A549 (cell line): ENCODE results near the gene STAMBPL1. TPM values are rescaled to one million over a fixed set of nuclear protein-coding genes. Genes with fewer than 3 reads are reported as not detected.

Experiments
- CBX8 ChIP-seq: fragments of 200-600 bp; sonication (generic); IDR thresholded peaks from 2 replicates; pipeline ENCODE4 v1.6.1; 2016
- CHD4 ChIP-seq: fragments of 200-600 bp; sonication (generic); IDR thresholded peaks from 2 replicates; pipeline ENCODE4 v1.6.1; 2016; ENCODE audit warnings: antibody characterized with exemption, mild to moderate bottlenecking, borderline replicate concordance
- ESRRA ChIP-seq: fragments of 150-350 bp; IDR thresholded peaks from 2 replicates; pipeline ENCODE4 v1.6.1; 2014; ENCODE audit warnings: mild to moderate bottlenecking, low read length, borderline replicate concordance
- FOXS1 ChIP-seq: fragments of 250-450 bp; sonication (Bioruptor Pico); IDR thresholded peaks from 2 replicates; pipeline ENCODE4 v1.5.0; 2020; ENCODE audit warnings: mild to moderate bottlenecking, moderate library complexity
- HEYL ChIP-seq: fragments of 250-450 bp; sonication (Bioruptor Pico); IDR thresholded peaks from 2 replicates; pipeline ENCODE4 v1.8.0; 2021; ENCODE audit warnings: mild to moderate bottlenecking, moderate library complexity
- HOXB5 ChIP-seq: fragments of 250-450 bp; sonication (Bioruptor Pico); IDR thresholded peaks from 2 replicates; pipeline ENCODE4 v1.5.0; 2020; ENCODE audit warnings: mild to moderate bottlenecking, moderate library complexity
- JUN ChIP-seq, 2 experiments: fragments of >200 bp; sonication (Bioruptor Twin); formaldehyde crosslinking; IDR thresholded peaks; 2 replicates in 1 of 2; 3 replicates in 1 of 2; pipeline ENCODE4 v1.6.1; 2016 to 2017
- JUNB ChIP-seq: fragments of >200 bp; sonication (Bioruptor Twin); formaldehyde crosslinking; IDR thresholded peaks from 2 replicates; pipeline ENCODE4 v1.6.1; 2016
- KDM1A ChIP-seq: fragments of 200-600 bp; sonication (generic); IDR thresholded peaks from 2 replicates; pipeline ENCODE4 v1.6.1; 2016; ENCODE audit warnings: low read depth, mild to moderate bottlenecking
- KDM5A ChIP-seq: fragments of 200-600 bp; sonication (generic); IDR thresholded peaks from 2 replicates; pipeline ENCODE4 v1.6.1; 2016; ENCODE audit warnings: antibody characterized with exemption, mild to moderate bottlenecking
- MAFK ChIP-seq: fragments of 450-650 bp; IDR thresholded peaks from 2 replicates; pipeline ENCODE4 v1.6.1; 2014; ENCODE audit not compliant: partially characterized antibody
- MAZ ChIP-seq: fragments of 150-350 bp; IDR thresholded peaks from 2 replicates; pipeline ENCODE4 v1.6.1; 2014; ENCODE audit warnings: antibody characterized with exemption, low read depth, low read length, borderline replicate concordance
- MYC ChIP-seq: IDR thresholded peaks from 2 replicates; pipeline ENCODE4 v1.6.1; 2012; ENCODE audit warnings: mild to moderate bottlenecking, inconsistent platforms, low read length, improper control_type of control experiment, borderline replicate concordance
- NFE2L2 ChIP-seq: fragments of 150-350 bp; conservative IDR thresholded peaks from 2 replicates; pipeline ENCODE4 v1.6.1; 2014; ENCODE audit warnings: low read length
- NPAS2 ChIP-seq: fragments of 250-450 bp; sonication (Bioruptor Pico); IDR thresholded peaks from 2 replicates; pipeline ENCODE4 v1.8.0; 2022; ENCODE audit warnings: mild to moderate bottlenecking, moderate library complexity, borderline replicate concordance
- NR3C1 ChIP-seq: fragments of >200 bp; sonication (Bioruptor Twin); formaldehyde crosslinking; IDR thresholded peaks from 3 replicates; pipeline ENCODE4 v1.6.1; 2017
- POLR2A ChIP-seq: IDR thresholded peaks from 2 replicates; pipeline ENCODE4 v1.6.1; 2012; ENCODE audit warnings: mild to moderate bottlenecking, low read length
- POLR2AphosphoS2 ChIP-seq: conservative IDR thresholded peaks from 2 replicates; pipeline ENCODE4 v1.6.1; 2012; ENCODE audit warnings: low read length, improper control_type of control experiment, inconsistent platforms
- RAD21 ChIP-seq, 2 experiments: fragments of >200 bp in 1 of 2; sonication (Bioruptor Twin) in 1 of 2; formaldehyde crosslinking in 1 of 2; IDR thresholded peaks in 1 of 2; conservative IDR thresholded peaks in 1 of 2; 2 replicates in 1 of 2; 3 replicates in 1 of 2; pipeline ENCODE4 v1.6.1; 2012 to 2018; ENCODE audit warnings: inconsistent platforms in 1 of 2
- RCOR1 ChIP-seq: fragments of 150-350 bp; IDR thresholded peaks from 2 replicates; pipeline ENCODE4 v1.6.1; 2014; ENCODE audit warnings: antibody characterized with exemption, low read length, low read depth
- SMC3 ChIP-seq: fragments of >200 bp; sonication (Bioruptor Twin); formaldehyde crosslinking; IDR thresholded peaks from 3 replicates; pipeline ENCODE4 v1.6.1; 2018; ENCODE audit warnings: inconsistent platforms
- TP53 ChIP-seq: fragments of 250-450 bp; sonication (Bioruptor Pico); IDR thresholded peaks from 2 replicates; pipeline ENCODE4 v1.5.0; 2021; ENCODE audit warnings: mild to moderate bottlenecking, moderate library complexity
- ZC3H11A ChIP-seq: fragments of 450-650 bp; IDR thresholded peaks from 2 replicates; pipeline ENCODE4 v1.6.1; 2014; ENCODE audit warnings: antibody characterized with exemption, mild to moderate bottlenecking
- ZNF302 ChIP-seq: fragments of 250-450 bp; sonication (Bioruptor Pico); IDR thresholded peaks from 2 replicates; pipeline ENCODE4 v1.9.0; 2021; ENCODE audit warnings: inconsistent platforms, mild to moderate bottlenecking, moderate library complexity
- ZSCAN20 ChIP-seq: fragments of 250-450 bp; sonication (Bioruptor Pico); IDR thresholded peaks from 2 replicates; pipeline ENCODE4 v1.8.0; 2022; ENCODE audit warnings: mild to moderate bottlenecking, moderate library complexity
- polyA plus RNA-seq, 4 experiments: library from polyadenylated mRNA; depleted of rRNA in 3 of 4; stranded (reverse); fragments of >200 nt; fragmentation: RNase III in 1 of 4; extraction: RNeasy Plus Mini Kit Qiagen cat#74134 plus additional on column Dnase treatment in 1 of 4; gene quantifications; 2 replicates in 3 of 4; 3 replicates in 1 of 4; pipeline ENCODE4 v1.2.3, GENCODE V29; 2011 to 2017
- TF ChIP-seq, protein P1 (sequence below): fragments of 250-450 bp; sonication (Bioruptor Pico); IDR thresholded peaks from 2 replicates; pipeline ENCODE4 v1.5.0; 2021; ENCODE audit warnings: mild to moderate bottlenecking, moderate library complexity, borderline replicate concordance
- TF ChIP-seq, protein P2 (sequence below): fragments of 450-650 bp; IDR thresholded peaks from 2 replicates; pipeline ENCODE4 v1.6.1; 2014; ENCODE audit warnings: antibody characterized with exemption
- TF ChIP-seq, protein P3 (sequence below): fragments of >200 bp; sonication (Bioruptor Twin); formaldehyde crosslinking; IDR thresholded peaks from 2 replicates; pipeline ENCODE4 v1.6.1; 2016
- TF ChIP-seq, protein P4 (sequence below): fragments of 200-600 bp; sonication (generic); IDR thresholded peaks from 2 replicates; pipeline ENCODE4 v1.6.1; 2016; ENCODE audit warnings: antibody characterized with exemption, mild to moderate bottlenecking, moderate library complexity
- TF ChIP-seq, protein P5 (sequence below): fragments of 150-350 bp; IDR thresholded peaks from 2 replicates; pipeline ENCODE4 v1.6.1; 2014; ENCODE audit warnings: low read depth, mild to moderate bottlenecking, low read length
- TF ChIP-seq, protein P6 (sequence below): IDR thresholded peaks from 2 replicates; pipeline ENCODE4 v1.6.1; 2012
- TF ChIP-seq, protein P7 (sequence below): IDR thresholded peaks from 2 replicates; pipeline ENCODE4 v1.6.1; 2012; ENCODE audit warnings: low read depth, borderline replicate concordance

STAMBPL1 gene
- polyA plus RNA-seq, 2 of the 4 experiments (the other 2 are of a cell fraction): 29.0 to 32.1 TPM

DNA sequence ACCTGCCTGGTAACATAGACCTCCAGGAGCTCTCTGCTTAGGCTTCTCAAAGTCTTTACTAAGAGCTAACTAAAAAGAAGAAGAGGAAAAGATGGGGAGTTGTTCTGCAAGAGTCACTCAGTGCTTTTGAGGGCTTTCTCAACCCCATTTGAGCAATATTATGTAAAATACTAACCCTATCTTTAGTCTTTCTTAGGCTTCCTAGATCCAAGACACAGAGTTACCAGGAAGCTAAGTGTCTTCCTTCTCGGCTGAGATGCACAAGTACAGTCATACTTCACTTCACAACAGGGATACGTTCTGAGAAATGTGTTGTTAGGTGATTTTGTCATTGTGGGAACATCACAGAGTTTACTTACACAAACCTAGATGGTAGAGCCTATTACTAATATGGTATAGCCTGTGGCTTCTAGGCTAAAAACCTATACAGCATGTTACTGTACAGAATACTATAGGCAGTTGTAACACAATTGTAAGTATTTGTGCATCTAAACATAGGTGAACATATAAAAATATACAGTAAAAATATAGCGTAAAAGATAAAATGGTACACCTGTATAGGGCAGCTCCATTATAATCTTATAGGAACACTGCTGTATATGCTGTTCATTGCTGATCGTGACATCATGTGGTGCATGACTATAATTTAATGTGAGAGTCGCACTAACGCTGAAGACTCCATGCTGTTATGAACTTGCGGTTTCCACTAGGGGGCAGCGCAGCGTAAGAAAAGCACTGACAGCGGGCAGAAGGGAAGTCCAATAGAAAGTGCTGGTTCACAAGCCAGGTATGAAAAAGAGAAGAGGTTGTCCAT, 44.7 kb upstream of the STAMBPL1 start (continued):
- no peak for TF ChIP-seq CBX8
- TF ChIP-seq MAFK: no peak
- no peak for TF ChIP-seq ZNF302 (CRISPR knock-in tag)
- no peak for TF ChIP-seq HEYL
- TF ChIP-seq MYC: peak; percentile 76; the same call in 1 of the 2 replicates
- no peak for TF ChIP-seq FOXS1 (CRISPR knock-in tag)
- TF ChIP-seq NR3C1: no peak
- TF ChIP-seq SMC3: peak; percentile 97
- TF ChIP-seq JUN (IDR thresholded peaks at IDR 0.05): no peak
- TF ChIP-seq KDM5A: no peak
- TF ChIP-seq POLR2A: no peak
- no peak for TF ChIP-seq ESRRA
- no peak for TF ChIP-seq CHD4
- no peak for TF ChIP-seq JUNB
- no peak for TF ChIP-seq NFE2L2
- TF ChIP-seq, protein P1, sequence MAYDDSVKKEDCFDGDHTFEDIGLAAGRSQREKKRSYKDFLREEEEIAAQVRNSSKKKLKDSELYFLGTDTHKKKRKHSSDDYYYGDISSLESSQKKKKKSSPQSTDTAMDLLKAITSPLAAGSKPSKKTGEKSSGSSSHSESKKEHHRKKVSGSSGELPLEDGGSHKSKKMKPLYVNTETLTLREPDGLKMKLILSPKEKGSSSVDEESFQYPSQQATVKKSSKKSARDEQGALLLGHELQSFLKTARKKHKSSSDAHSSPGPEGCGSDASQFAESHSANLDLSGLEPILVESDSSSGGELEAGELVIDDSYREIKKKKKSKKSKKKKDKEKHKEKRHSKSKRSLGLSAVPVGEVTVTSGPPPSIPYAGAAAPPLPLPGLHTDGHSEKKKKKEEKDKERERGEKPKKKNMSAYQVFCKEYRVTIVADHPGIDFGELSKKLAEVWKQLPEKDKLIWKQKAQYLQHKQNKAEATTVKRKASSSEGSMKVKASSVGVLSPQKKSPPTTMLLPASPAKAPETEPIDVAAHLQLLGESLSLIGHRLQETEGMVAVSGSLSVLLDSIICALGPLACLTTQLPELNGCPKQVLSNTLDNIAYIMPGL (CRISPR knock-in tag): no peak
- no peak for TF ChIP-seq ZC3H11A
- TF ChIP-seq RCOR1: no peak
- TF ChIP-seq, protein P2, sequence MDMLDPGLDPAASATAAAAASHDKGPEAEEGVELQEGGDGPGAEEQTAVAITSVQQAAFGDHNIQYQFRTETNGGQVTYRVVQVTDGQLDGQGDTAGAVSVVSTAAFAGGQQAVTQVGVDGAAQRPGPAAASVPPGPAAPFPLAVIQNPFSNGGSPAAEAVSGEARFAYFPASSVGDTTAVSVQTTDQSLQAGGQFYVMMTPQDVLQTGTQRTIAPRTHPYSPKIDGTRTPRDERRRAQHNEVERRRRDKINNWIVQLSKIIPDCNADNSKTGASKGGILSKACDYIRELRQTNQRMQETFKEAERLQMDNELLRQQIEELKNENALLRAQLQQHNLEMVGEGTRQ: no peak
- TF ChIP-seq MAZ: no peak
- TF ChIP-seq, protein P3, sequence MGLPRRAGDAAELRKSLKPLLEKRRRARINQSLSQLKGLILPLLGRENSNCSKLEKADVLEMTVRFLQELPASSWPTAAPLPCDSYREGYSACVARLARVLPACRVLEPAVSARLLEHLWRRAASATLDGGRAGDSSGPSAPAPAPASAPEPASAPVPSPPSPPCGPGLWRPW: no peak
- TF ChIP-seq KDM1A: no peak
- no peak for TF ChIP-seq ZSCAN20 (CRISPR knock-in tag)
- TF ChIP-seq, protein P4, sequence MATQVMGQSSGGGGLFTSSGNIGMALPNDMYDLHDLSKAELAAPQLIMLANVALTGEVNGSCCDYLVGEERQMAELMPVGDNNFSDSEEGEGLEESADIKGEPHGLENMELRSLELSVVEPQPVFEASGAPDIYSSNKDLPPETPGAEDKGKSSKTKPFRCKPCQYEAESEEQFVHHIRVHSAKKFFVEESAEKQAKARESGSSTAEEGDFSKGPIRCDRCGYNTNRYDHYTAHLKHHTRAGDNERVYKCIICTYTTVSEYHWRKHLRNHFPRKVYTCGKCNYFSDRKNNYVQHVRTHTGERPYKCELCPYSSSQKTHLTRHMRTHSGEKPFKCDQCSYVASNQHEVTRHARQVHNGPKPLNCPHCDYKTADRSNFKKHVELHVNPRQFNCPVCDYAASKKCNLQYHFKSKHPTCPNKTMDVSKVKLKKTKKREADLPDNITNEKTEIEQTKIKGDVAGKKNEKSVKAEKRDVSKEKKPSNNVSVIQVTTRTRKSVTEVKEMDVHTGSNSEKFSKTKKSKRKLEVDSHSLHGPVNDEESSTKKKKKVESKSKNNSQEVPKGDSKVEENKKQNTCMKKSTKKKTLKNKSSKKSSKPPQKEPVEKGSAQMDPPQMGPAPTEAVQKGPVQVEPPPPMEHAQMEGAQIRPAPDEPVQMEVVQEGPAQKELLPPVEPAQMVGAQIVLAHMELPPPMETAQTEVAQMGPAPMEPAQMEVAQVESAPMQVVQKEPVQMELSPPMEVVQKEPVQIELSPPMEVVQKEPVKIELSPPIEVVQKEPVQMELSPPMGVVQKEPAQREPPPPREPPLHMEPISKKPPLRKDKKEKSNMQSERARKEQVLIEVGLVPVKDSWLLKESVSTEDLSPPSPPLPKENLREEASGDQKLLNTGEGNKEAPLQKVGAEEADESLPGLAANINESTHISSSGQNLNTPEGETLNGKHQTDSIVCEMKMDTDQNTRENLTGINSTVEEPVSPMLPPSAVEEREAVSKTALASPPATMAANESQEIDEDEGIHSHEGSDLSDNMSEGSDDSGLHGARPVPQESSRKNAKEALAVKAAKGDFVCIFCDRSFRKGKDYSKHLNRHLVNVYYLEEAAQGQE: no peak
- TF ChIP-seq HOXB5 (CRISPR knock-in tag): no peak
- no peak for TF ChIP-seq TP53 (CRISPR knock-in tag)
- no peak for TF ChIP-seq NPAS2 (CRISPR knock-in tag)
- peak; percentile 99 for TF ChIP-seq RAD21 (conservative IDR thresholded peaks at IDR 0.05 in 1 of 2, IDR thresholded peaks at IDR 0.05 in 1 of 2)
- TF ChIP-seq POLR2AphosphoS2: no peak
- TF ChIP-seq, protein P5, sequence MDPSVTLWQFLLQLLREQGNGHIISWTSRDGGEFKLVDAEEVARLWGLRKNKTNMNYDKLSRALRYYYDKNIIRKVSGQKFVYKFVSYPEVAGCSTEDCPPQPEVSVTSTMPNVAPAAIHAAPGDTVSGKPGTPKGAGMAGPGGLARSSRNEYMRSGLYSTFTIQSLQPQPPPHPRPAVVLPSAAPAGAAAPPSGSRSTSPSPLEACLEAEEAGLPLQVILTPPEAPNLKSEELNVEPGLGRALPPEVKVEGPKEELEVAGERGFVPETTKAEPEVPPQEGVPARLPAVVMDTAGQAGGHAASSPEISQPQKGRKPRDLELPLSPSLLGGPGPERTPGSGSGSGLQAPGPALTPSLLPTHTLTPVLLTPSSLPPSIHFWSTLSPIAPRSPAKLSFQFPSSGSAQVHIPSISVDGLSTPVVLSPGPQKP: no peak
- TF ChIP-seq, protein P6, sequence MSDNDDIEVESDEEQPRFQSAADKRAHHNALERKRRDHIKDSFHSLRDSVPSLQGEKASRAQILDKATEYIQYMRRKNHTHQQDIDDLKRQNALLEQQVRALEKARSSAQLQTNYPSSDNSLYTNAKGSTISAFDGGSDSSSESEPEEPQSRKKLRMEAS: peak; percentile 29; the same call in 1 of the 2 replicates
- TF ChIP-seq, protein P7, sequence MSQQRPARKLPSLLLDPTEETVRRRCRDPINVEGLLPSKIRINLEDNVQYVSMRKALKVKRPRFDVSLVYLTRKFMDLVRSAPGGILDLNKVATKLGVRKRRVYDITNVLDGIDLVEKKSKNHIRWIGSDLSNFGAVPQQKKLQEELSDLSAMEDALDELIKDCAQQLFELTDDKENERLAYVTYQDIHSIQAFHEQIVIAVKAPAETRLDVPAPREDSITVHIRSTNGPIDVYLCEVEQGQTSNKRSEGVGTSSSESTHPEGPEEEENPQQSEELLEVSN: no peak
- TF ChIP-seq, all 56 proteins: peak for 5
